A673 (cell line): ENCODE data around the gene MYO7B. TPM values are rescaled to one million over a fixed set of nuclear protein-coding genes. Genes with fewer than 3 reads are reported as not detected.
A peak's percentile ranks its signal among the peaks of the same experiment; 100 is the strongest.

Experiments used
- BruUV-seq: library from RNA; stranded (reverse); fragments of 400-500 nt; replicated peaks from 2 replicates; lab custom pipeline; 2021; lab: Mats Ljungman, UMichigan
- CTCF ChIA-PET: fragments of 300-600 bp; sonication (Branson Sonifier 250); formaldehyde crosslinking; loops from one replicate; lab custom pipeline; 2022; ENCODE audit warnings: antibody characterized with exemption; lab: Charles Lee
- POLR2A ChIA-PET: fragments of 300-600 bp; sonication (Branson Sonifier 250); formaldehyde crosslinking; loops from one replicate; lab custom pipeline; 2022; ENCODE audit warnings: antibody characterized with exemption; ENCODE audit not compliant: low non-redundant PET; lab: Charles Lee
- DNase-seq: peaks from one replicate; pipeline ENCODE4 v3.0.0-alpha.2; 2015; ENCODE audit warnings: low spot score
- H3K27ac ChIP-seq: fragments of 200-600 bp; sonication (generic); 2 replicates; pipeline ENCODE4 v1.5.1; 2016; ENCODE audit warnings: mixed run types, low read depth, mild to moderate bottlenecking, mixed read lengths, antibody characterized with exemption, low read length; ENCODE audit not compliant: poor library complexity, severe bottlenecking
- H3K27me3 ChIP-seq: fragments of 200-600 bp; sonication (generic); replicated peaks from 2 replicates; pipeline ENCODE4 v1.6.1; 2017; ENCODE audit warnings: mixed run types, low read depth, mild to moderate bottlenecking, mixed read lengths, antibody characterized with exemption, low read length; ENCODE audit not compliant: insufficient read depth, poor library complexity
- H3K36me3 ChIP-seq: fragments of 200-600 bp; sonication (generic); 2 replicates; pipeline ENCODE4 v1.6.1; 2016; ENCODE audit warnings: mixed run types, mild to moderate bottlenecking, mixed read lengths, antibody characterized with exemption, low read length; ENCODE audit not compliant: insufficient read depth, poor library complexity, severe bottlenecking
- H3K4me1 ChIP-seq: fragments of 200-600 bp; sonication (generic); 2 replicates; pipeline ENCODE4 v1.6.1; 2017; ENCODE audit warnings: mixed run types, mild to moderate bottlenecking, mixed read lengths, antibody characterized with exemption, low read length; ENCODE audit not compliant: insufficient read depth, poor library complexity, severe bottlenecking
- H3K4me3 ChIP-seq: fragments of 200-600 bp; sonication (generic); 2 replicates; pipeline ENCODE4 v1.5.1; 2016; ENCODE audit warnings: low read depth, mixed run types, mild to moderate bottlenecking, mixed read lengths, low read length; ENCODE audit not compliant: poor library complexity, severe bottlenecking
- H3K9me3 ChIP-seq: fragments of 200-600 bp; sonication (generic); 2 replicates; pipeline ENCODE4 v1.6.1; 2016; ENCODE audit warnings: mixed run types, low read depth, mild to moderate bottlenecking, mixed read lengths, antibody characterized with exemption, low read length; ENCODE audit not compliant: poor library complexity, severe bottlenecking
- EZH2 ChIP-seq: fragments of 200-600 bp; sonication (generic); IDR thresholded peaks from 2 replicates; pipeline ENCODE4 v1.6.1; 2017; ENCODE audit warnings: borderline replicate concordance, low read depth, mild to moderate bottlenecking, mixed read lengths, antibody characterized with exemption, low read length; ENCODE audit not compliant: poor library complexity, severe bottlenecking
- intact Hi-C: fragments of 100-400 bp; cut with micrococcal nuclease; formaldehyde crosslinking; loops from one replicate; pipeline ENCODE4 v1.10.0; 2022; ENCODE audit not compliant: unreplicated experiment
- total RNA-seq: library from RNA; stranded (reverse); gene quantifications from 2 replicates; pipeline ENCODE4 v1.2.3, GENCODE V29; 2021
- TF ChIP-seq, protein P1 (sequence below): fragments of 300-800, 200-600 bp; sonication (generic); conservative IDR thresholded peaks from 2 replicates; pipeline ENCODE4 v1.5.1; 2017; ENCODE audit warnings: low read depth, mild to moderate bottlenecking, antibody characterized with exemption, low read length, moderate library complexity, mixed read lengths

Gene MYO7B
- total RNA-seq, 1 experiment from 2014 or later: 0.24 TPM

DNA sequence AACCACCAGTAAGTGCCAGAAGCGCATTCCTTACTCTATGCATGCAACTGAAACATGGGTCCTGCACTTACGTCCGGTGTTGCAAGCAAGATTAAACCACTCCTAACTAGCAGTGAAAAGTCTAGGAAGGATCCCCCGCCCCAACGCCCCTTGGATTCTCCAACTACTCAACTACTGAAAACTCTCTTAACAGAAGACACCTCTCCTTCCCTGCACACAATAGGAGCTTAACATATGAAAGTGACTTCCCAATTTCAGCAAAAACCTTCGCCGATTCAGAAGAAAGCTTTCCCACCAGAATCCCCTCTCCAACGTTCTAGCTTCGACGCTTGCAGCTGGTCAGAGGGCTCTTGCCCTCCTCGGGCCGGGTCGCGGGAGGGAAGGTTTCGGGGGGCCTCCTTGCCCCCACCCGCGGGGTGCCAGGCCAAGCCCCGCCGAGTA, 9.8 kb upstream of the MYO7B start:
- POLR2A ChIA-PET: no interaction called here
- no peak for DNase-seq
- TF ChIP-seq, protein P1, sequence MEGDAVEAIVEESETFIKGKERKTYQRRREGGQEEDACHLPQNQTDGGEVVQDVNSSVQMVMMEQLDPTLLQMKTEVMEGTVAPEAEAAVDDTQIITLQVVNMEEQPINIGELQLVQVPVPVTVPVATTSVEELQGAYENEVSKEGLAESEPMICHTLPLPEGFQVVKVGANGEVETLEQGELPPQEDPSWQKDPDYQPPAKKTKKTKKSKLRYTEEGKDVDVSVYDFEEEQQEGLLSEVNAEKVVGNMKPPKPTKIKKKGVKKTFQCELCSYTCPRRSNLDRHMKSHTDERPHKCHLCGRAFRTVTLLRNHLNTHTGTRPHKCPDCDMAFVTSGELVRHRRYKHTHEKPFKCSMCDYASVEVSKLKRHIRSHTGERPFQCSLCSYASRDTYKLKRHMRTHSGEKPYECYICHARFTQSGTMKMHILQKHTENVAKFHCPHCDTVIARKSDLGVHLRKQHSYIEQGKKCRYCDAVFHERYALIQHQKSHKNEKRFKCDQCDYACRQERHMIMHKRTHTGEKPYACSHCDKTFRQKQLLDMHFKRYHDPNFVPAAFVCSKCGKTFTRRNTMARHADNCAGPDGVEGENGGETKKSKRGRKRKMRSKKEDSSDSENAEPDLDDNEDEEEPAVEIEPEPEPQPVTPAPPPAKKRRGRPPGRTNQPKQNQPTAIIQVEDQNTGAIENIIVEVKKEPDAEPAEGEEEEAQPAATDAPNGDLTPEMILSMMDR: no peak
- TF ChIP-seq EZH2: no peak

DNA sequence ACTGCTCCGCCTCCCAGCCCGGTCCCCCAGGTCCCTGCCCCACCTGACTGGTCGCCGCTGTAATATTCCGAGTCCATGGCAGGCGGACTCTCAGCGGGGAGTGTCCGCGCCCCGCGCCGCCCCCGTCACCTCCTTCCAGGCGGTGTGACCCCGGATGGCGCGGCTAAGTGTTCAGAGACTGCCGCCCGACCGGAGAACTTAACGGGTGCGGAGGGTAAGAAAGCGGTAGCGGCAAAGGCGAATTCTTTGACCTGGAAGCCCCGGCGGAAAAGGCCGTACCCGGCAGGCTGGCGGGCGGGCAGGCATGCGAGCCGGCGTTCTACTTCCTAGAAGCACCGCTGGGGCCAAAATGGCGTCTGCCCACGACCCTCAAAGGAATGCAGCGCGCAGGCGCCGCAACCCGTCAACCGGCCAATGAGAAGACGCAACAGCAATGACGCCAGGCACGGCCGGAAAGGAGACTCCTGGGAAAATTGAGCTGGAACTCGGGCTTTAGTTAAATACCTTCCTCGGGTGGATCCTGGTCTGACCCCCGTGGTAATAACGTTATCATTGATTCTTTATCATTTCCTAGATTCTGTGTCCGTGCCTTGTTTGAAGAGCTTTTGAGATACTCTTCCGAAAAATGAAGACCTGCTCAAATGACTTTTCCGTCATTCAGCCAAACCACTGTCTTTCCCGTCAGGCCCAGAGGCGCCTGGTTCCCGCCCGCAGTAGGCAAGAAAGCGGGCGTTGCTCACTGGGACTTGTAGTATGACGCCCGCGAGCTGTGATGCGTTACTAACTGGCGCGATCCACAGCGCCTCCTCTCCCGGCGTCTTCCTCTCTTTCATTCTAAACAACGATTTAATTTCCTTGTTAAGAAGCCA, 9.1 kb upstream of the MYO7B start, which contains the start of gene IWS1:
TSS of gene IWS1 (minus strand) at position 358 of the 869 bp plus-strand sequence. CDS start at position 77, 281 bp downstream.
- Histone ChIP-seq H3K27ac (peak within 1 kb of the TSS; percentile 98), H3K36me3 (peaks cover 27% of the 10 kb centered on the region), H3K27me3 (no peaks in the 10 kb centered on the region), H3K4me3 (peak within 1 kb of the TSS; percentile 82), H3K9me3 (no peaks in the 10 kb centered on the region), H3K4me1 (peaks cover 10% of the 10 kb centered on the region)
- BruUV-seq: TSS peak; percentile 96
- peak; percentile 98 for DNase-seq
- TF ChIP-seq EZH2: no peak
- TF ChIP-seq, protein P1: peak; percentile 45; the same call in 1 of the 2 replicates
- POLR2A ChIA-PET: interaction anchor here (0.9 kb wide), 1 partner anchor 18 kb away, joined by 3 read pairs; no protein-coding TSS in a partner anchor
- intact Hi-C loops: no loop called here
- CTCF ChIA-PET: interaction anchor here (0.7 kb wide), 2 partner anchors 65 to 447 kb away, joined by 3 read pairs; no protein-coding TSS in a partner anchor

More for the DNA sequence above, 9.8 kb upstream of the MYO7B start:
- peak overlapping the region; percentile 82 for H3K4me3 ChIP-seq
- no peaks in the 10 kb centered on the region for H3K9me3 ChIP-seq
- H3K36me3 ChIP-seq: peaks cover 29% of the 10 kb centered on the region
- BruUV-seq: TSS peak; percentile 51
- intact Hi-C loops: no loop called here
- no peaks in the 10 kb centered on the region for H3K27me3 ChIP-seq
- H3K4me1 ChIP-seq: peaks cover 11% of the 10 kb centered on the region
- peak overlapping the region; percentile 98 for H3K27ac ChIP-seq
- CTCF ChIA-PET: no interaction called here

DNA sequence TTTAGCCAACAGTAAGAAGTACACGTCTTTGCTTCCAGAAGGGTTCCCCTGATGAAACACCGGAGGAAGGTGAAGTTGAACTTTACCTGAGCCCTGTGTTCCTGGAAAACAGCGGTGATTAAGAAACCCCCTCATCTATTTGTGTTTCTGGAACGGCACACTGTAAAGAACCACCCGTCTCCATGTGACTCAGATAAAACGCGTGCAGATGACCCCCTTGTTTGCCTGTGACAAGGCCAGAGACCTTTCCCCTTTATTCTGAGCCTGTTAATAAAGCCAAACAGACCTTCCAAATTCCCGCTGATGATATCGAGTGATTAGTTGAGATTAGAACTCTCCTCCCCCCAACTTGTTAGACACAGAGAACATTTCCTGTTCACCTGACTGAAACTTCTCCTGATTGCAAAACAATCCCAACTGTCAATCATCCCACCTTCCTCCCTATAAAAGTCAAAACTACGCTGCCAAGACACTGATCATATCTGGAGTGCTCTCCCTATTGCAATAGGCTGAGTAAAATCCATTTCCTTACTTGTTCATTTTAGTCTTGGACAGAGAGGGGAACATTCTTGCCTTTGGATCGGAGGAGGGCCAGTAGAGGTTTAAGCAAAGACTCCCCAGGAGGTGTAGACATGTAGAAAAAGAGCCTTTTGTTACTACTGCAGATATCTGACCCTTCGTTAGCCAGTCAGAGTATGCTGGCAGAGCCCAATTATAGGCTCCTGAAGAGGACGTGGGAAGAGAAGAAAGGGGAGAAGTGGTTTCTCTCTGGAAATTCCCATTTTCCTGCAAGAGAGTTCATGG, 8.3 kb upstream of the MYO7B start:
- Histone ChIP-seq H3K4me1 (peaks cover 7% of the 10 kb centered on the region), H3K27ac (peak overlapping the region; percentile 98), H3K9me3 (no peaks in the 10 kb centered on the region), H3K4me3 (peak overlapping the region; percentile 82), H3K36me3 (peaks cover 20% of the 10 kb centered on the region), H3K27me3 (no peaks in the 10 kb centered on the region)
- ChIA-PET CTCF (interaction anchor here (0.7 kb wide), 1 partner anchor 64 kb away, joined by 3 read pairs; no protein-coding TSS in a partner anchor), POLR2A (interaction anchor here (0.9 kb wide), 1 partner anchor 18 kb away, joined by 3 read pairs; no protein-coding TSS in a partner anchor)
- intact Hi-C loops: no loop called here
- DNase-seq: no peak
- TF ChIP-seq, protein P1: no peak; the same call in 1 of the 2 replicates
- TF ChIP-seq EZH2: no peak
- no TSS peak for BruUV-seq
